GM18499 (cell line): ENCODE measurements around the gene CASKIN1.
"Not testable (repeated sequence)": the region's sequence is repeated elsewhere in the genome, so short reads cannot be mapped to it uniquely, and the experiment has no call there.

Experiments
- ATAC-seq: cut with Tn5 transposase; IDR thresholded peaks from one replicate; pipeline ENCODE4 v1.9.1; 2021; ENCODE audit warnings: moderate number of reproducible peaks; ENCODE audit not compliant: insufficient read depth, unreplicated experiment

The CASKIN1 gene

GRCh38 chr16:2147378-2147777 is 49.0 kb downstream of the CASKIN1 start:
- no peak for ATAC-seq

- no peak for ATAC-seq
These were observed 50.6 kb downstream of the CASKIN1 start for GRCh38 chr16:2145843-2146242.

GRCh38 chr16:2143878-2144485 is 52.4 kb downstream of the CASKIN1 start:
- ATAC-seq: no peak

- no peak for ATAC-seq
These were observed 53.2 kb downstream of the CASKIN1 start for GRCh38 chr16:2142942-2143877.

- ATAC-seq: not testable (repeated sequence)
These were observed 60.5 kb downstream of the CASKIN1 start, which contains the start of gene PKD1 for GRCh38 chr16:2135770-2136490. Gene PKD1, minus strand, starts transcription at chr16:2135898. Its CDS starts 209 bp downstream, at chr16:2135689.

- not testable (repeated sequence) for ATAC-seq
These were observed 61.3 kb downstream of the CASKIN1 start for GRCh38 chr16:2135071-2135470.

- not testable (repeated sequence) for ATAC-seq
These were observed 62.6 kb downstream of the CASKIN1 start for GRCh38 chr16:2133797-2134196.

- not testable (repeated sequence) for ATAC-seq
These were observed 66.4 kb downstream of the CASKIN1 start for GRCh38 chr16:2129890-2130447.

- not testable (repeated sequence) for ATAC-seq
These were observed 67.2 kb downstream of the CASKIN1 start for GRCh38 chr16:2129251-2129650.

- not testable (repeated sequence) for ATAC-seq
These were observed 68.7 kb downstream of the CASKIN1 start for GRCh38 chr16:2127630-2128280.
